GM20000 (cell line): Measurements from ENCODE around the gene ZNF367.

Experiments
- DNase-seq: peaks from one replicate; pipeline ENCODE4 v3.0.0; 2012; ENCODE audit warnings: low spot score
- CTCF ChIP-seq: IDR thresholded peaks from 2 replicates; pipeline ENCODE4 v1.5.1; 2012; ENCODE audit warnings: mild to moderate bottlenecking, control low read depth; ENCODE audit errors: extremely low read depth, missing control alignments

ZNF367 gene

GRCh38 chr9:96350866-96351265 lies 67.3 kb downstream of the ZNF367 start:
- DNase-seq, result no peak
- TF ChIP-seq CTCF, result no peak

- no peak for DNase-seq
- TF ChIP-seq CTCF, result no peak
Observed at GRCh38 chr9:96348261-96348660, 69.9 kb downstream of the ZNF367 start.

GRCh38 chr9:96345551-96345950 lies 72.6 kb downstream of the ZNF367 start:
- TF ChIP-seq CTCF, result no peak

GRCh38 chr9:96344458-96345180 lies 73.6 kb downstream of the ZNF367 start:
- no peak for DNase-seq
- no peak for TF ChIP-seq CTCF

More at GRCh38 chr9:96345551-96345950, 72.6 kb downstream of the ZNF367 start:
- DNase-seq, result no peak

- no peak for DNase-seq
- TF ChIP-seq CTCF, result no peak
Observed at GRCh38 chr9:96343515-96344360, 74.4 kb downstream of the ZNF367 start.

GRCh38 chr9:96342571-96343245 lies 75.5 kb downstream of the ZNF367 start:
- no peak for DNase-seq
- no peak for TF ChIP-seq CTCF

GRCh38 chr9:96340707-96341106 lies 77.5 kb downstream of the ZNF367 start:
- no peak for TF ChIP-seq CTCF
- DNase-seq, result no peak
